HCT116 (cell line): ENCODE results near the gene ACTC1. TPM values are rescaled to one million over a fixed set of nuclear protein-coding genes. Genes with fewer than 3 reads are reported as not detected.

Experiments used
- ATAC-seq: fragments of 200-7000 bp; cut with Tn5 transposase; 2 replicates; pipeline ENCODE4 v1.9.1; 2020; ENCODE audit warnings: mild to moderate bottlenecking, moderate library complexity
- BruUV-seq: library from RNA; stranded (reverse); fragments of 400-500 nt; replicated peaks from 2 replicates; lab custom pipeline; 2021; lab: Mats Ljungman, UMichigan
- CTCF ChIA-PET: fragments of 300-600 bp; sonication (Branson Sonifier 250); formaldehyde crosslinking; loops from one replicate; lab custom pipeline; 2021; ENCODE audit warnings: antibody characterized with exemption; lab: Charles Lee
- POLR2A ChIA-PET: fragments of 300-600, 350-600 bp; sonication (Branson Sonifier 250); formaldehyde crosslinking; loops from one replicate; lab custom pipeline; 2021; ENCODE audit warnings: antibody characterized with exemption; lab: Charles Lee
- RAD21 ChIA-PET, 2 experiments: fragments of 300-600 bp; sonication (Branson Sonifier 250); formaldehyde crosslinking; loops; one replicate each; lab custom pipeline; 2023; ENCODE audit warnings: low total read pairs in 2 of 2; ENCODE audit not compliant: uncharacterized antibody in 2 of 2, unreplicated experiment in 2 of 2, low non-redundant PET in 1 of 2; lab: Charles Lee
- DNase-seq: peaks from one replicate; pipeline ENCODE4 v3.0.0-alpha.2; 2010; ENCODE audit warnings: low read depth, low spot score
- H2AFZ ChIP-seq: fragments of 200-600 bp; shearing (Covaris generic), sonication (generic); 2 replicates; pipeline ENCODE4 v1.6.1; 2017; ENCODE audit warnings: low read depth, mixed run types, mixed read lengths, antibody characterized with exemption, low read length; ENCODE audit not compliant: poor library complexity, severe bottlenecking
- H3K27ac ChIP-seq: 2 replicates; pipeline ENCODE4 v1.5.1; 2012; ENCODE audit warnings: low read depth, low read length
- H3K27me3 ChIP-seq: fragments of 200-600 bp; sonication (generic); 2 replicates; pipeline ENCODE4 v1.6.1; 2016; ENCODE audit warnings: mixed run types, low read length, mixed read lengths; ENCODE audit not compliant: insufficient read depth
- H3K36me3 ChIP-seq, 2 experiments: fragments of 200-500 bp in 1 of 2; fragments of 200-600 bp in 1 of 2; sonication (Bioruptor generic) in 1 of 2; sonication (generic) in 1 of 2; 2 replicates each; pipeline versions ENCODE4 v1.5.1 to v1.6.1; 2014 to 2016; ENCODE audit warnings: low read length in 2 of 2, inconsistent platforms in 1 of 2, mixed read lengths in 1 of 2, mixed run types in 1 of 2; ENCODE audit not compliant: insufficient read depth in 2 of 2, control insufficient read depth in 1 of 2
- H3K4me1 ChIP-seq, 2 experiments: fragments of 200-600 bp in 1 of 2; sonication (generic) in 1 of 2; 2 replicates each; pipeline versions ENCODE4 v1.5.1 to v1.6.1; 2012 to 2017; ENCODE audit warnings: low read length in 2 of 2, inconsistent platforms in 1 of 2, mild to moderate bottlenecking in 1 of 2, mixed read lengths in 1 of 2, mixed run types in 1 of 2, moderate library complexity in 1 of 2; ENCODE audit not compliant: insufficient read depth in 2 of 2, control insufficient read depth in 1 of 2
- H3K4me2 ChIP-seq: fragments of 200-600 bp; sonication (generic); 2 replicates; pipeline ENCODE4 v1.6.1; 2017; ENCODE audit warnings: mixed run types, low read length, mixed read lengths
- H3K4me3 ChIP-seq, 2 experiments: fragments of 200-600 bp in 1 of 2; sonication (generic) in 1 of 2; replicated peaks in 1 of 2; 2 replicates each; pipeline ENCODE4 v1.5.1; 2011 to 2016; ENCODE audit warnings: low read length in 2 of 2, control low read depth in 1 of 2, low read depth in 1 of 2, mild to moderate bottlenecking in 1 of 2, mixed read lengths in 1 of 2, mixed run types in 1 of 2
- H3K79me2 ChIP-seq: fragments of 200-600 bp; sonication (generic); 2 replicates; pipeline ENCODE4 v1.6.1; 2017; ENCODE audit warnings: mild to moderate bottlenecking, mixed run types, low read length, moderate library complexity, mixed read lengths; ENCODE audit not compliant: insufficient read depth
- H3K9ac ChIP-seq: fragments of 200-600 bp; sonication (generic); 2 replicates; pipeline ENCODE4 v1.6.1; 2016; ENCODE audit warnings: low read length, mixed read lengths
- H3K9me2 ChIP-seq: fragments of 200-600 bp; sonication (generic), shearing (Covaris generic); 2 replicates; pipeline ENCODE4 v1.6.1; 2017; ENCODE audit warnings: mixed run types, mild to moderate bottlenecking, moderate library complexity; ENCODE audit not compliant: insufficient read depth
- H3K9me3 ChIP-seq, 2 experiments: fragments of 200-500 bp in 1 of 2; fragments of 200-600 bp in 1 of 2; sonication (Bioruptor generic) in 1 of 2; sonication (generic) in 1 of 2; 2 replicates each; pipeline ENCODE4 v1.6.1; 2014 to 2017; ENCODE audit warnings: low read length in 2 of 2, mixed read lengths in 2 of 2, inconsistent platforms in 1 of 2, low read depth in 1 of 2, mild to moderate bottlenecking in 1 of 2, mixed run types in 1 of 2, moderate library complexity in 1 of 2; ENCODE audit not compliant: control insufficient read depth in 1 of 2, insufficient read depth in 1 of 2
- H4K20me1 ChIP-seq: fragments of 200-600 bp; sonication (generic), shearing (Covaris generic); 2 replicates; pipeline ENCODE4 v1.6.1; 2017; ENCODE audit warnings: mixed run types, mild to moderate bottlenecking, moderate library complexity; ENCODE audit not compliant: insufficient read depth
- CTCF ChIP-seq, 3 experiments: fragments of 200-600 bp in 1 of 3; sonication (generic) in 1 of 3; IDR thresholded peaks in 2 of 3; conservative IDR thresholded peaks in 1 of 3; 2 replicates each; pipeline ENCODE4 v1.5.1; 2012 to 2017; ENCODE audit warnings: low read depth in 2 of 3, low read length in 2 of 3, antibody characterized with exemption in 1 of 3, borderline replicate concordance in 1 of 3, control low read depth in 1 of 3, mild to moderate bottlenecking in 1 of 3, mixed read lengths in 1 of 3, mixed run types in 1 of 3, moderate library complexity in 1 of 3; ENCODE audit not compliant: insufficient read depth in 1 of 3
- EGR1 ChIP-seq: IDR thresholded peaks from 2 replicates; pipeline ENCODE4 v1.6.1; 2012; ENCODE audit warnings: low read depth
- EZH2 ChIP-seq: fragments of 200-600 bp; sonication (generic); IDR thresholded peaks from 2 replicates; pipeline ENCODE4 v1.6.1; 2017; ENCODE audit warnings: antibody characterized with exemption, mixed run types
- FOSL1 ChIP-seq: IDR thresholded peaks from 2 replicates; pipeline ENCODE4 v1.6.1; 2012; ENCODE audit warnings: low read depth
- JUND ChIP-seq: IDR thresholded peaks from 2 replicates; pipeline ENCODE4 v1.6.1; 2012
- RAD21 ChIP-seq: IDR thresholded peaks from 2 replicates; pipeline ENCODE4 v1.6.1; 2012; ENCODE audit warnings: low read depth, mild to moderate bottlenecking
- REST ChIP-seq: IDR thresholded peaks from 2 replicates; pipeline ENCODE4 v1.6.1; 2012; ENCODE audit warnings: low read depth
- SP1 ChIP-seq: IDR thresholded peaks from 2 replicates; pipeline ENCODE4 v1.6.1; 2012; ENCODE audit warnings: low read depth
- SRF ChIP-seq: IDR thresholded peaks from 2 replicates; pipeline ENCODE4 v1.6.1; 2012; ENCODE audit warnings: low read depth
- TCF7L2 ChIP-seq: IDR thresholded peaks from 2 replicates; pipeline ENCODE4 v1.7.0; 2011; ENCODE audit warnings: borderline replicate concordance, inconsistent platforms; ENCODE audit not compliant: insufficient read depth, insufficient read length; ENCODE audit errors: extremely low read depth
- YY1 ChIP-seq: IDR thresholded peaks from 2 replicates; pipeline ENCODE4 v1.6.1; 2011; ENCODE audit warnings: low read length, low read depth, moderate library complexity, mild to moderate bottlenecking; ENCODE audit not compliant: insufficient replicate concordance; ENCODE audit errors: extremely low read depth
- ZFX ChIP-seq: fragments of 450-650 bp; IDR thresholded peaks from 2 replicates; pipeline ENCODE4 v1.6.1; 2017
- ZNF274 ChIP-seq: fragments of 200-500 bp; sonication (Bioruptor generic); IDR thresholded peaks from 2 replicates; pipeline ENCODE4 v1.6.1; 2014; ENCODE audit warnings: mild to moderate bottlenecking, low read depth, low read length, inconsistent platforms
- intact Hi-C: fragments of 100-400 bp; cut with micrococcal nuclease; formaldehyde crosslinking; loops from 2 replicates; pipeline ENCODE4 v1.10.0; 2022
- total RNA-seq: library from RNA; stranded (reverse); gene quantifications from one replicate; pipeline ENCODE4 v1.2.1, GENCODE V29; 2021; ENCODE audit not compliant: unreplicated experiment

ACTC1 gene
- total RNA-seq, 1 experiment from 2014 or later, result not detected

DNA sequence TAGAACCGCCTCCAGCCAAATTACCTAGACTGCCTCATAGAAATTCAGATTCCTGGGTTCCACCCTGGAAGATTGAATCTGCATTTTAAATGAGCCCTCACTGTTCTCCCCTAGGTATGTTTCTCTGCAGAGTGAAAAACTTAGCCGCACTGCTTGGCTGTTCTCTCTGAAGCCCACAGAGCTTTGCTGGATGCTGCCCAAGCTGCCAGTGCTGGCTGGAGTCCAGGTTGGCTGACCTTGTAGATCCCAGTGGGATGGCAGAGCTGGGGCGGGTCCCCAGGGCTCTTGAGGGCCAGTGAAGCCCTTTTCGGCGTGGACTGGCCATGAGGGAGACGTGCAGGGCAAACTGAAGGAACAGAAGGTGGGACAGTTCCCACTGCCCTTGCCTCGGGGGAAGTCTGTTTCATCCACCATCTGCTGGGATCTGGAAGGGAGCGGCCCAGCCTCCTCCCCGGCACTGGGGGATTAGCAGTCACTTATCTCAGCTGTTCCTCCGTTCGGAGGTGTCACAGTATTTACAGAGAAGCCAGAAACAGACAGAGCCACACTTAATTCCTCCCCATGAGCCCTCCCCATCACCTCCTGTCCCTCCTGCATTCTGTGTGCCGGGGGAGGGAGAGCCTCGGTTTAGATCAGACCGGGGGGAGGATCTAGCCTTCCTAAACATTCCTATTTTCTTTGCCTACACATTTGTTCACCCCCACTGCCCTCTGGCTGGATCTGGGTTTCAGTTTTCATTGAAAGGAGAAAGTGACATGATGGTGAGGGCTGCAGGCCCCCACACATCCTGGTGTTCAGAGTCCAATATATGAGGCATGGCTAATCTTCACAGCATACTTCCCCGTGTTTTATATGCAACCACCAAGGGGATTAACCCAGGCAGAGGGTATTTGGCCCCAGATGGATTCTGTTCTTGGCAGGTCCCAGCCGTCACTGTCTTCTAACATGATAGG lies 4.1 kb upstream of the ACTC1 start:
- ChIA-PET CTCF (no interaction called here), RAD21 (no interaction called here), POLR2A (no interaction called here)
- ATAC-seq, result no peak
- no peak for DNase-seq
- no peak overlapping the region for H3K4me2 ChIP-seq
- intact Hi-C loops, result no loop called here
- no peaks in the 10 kb centered on the region for H4K20me1 ChIP-seq
- no peak overlapping the region for H3K4me3 ChIP-seq
- no peaks in the 10 kb centered on the region for H3K9me3 ChIP-seq
- H3K9ac ChIP-seq, result no peak overlapping the region
- H3K4me1 ChIP-seq, result no peaks in the 10 kb centered on the region
- H2AFZ ChIP-seq, result no peak overlapping the region
- no TSS peak for BruUV-seq
- no peaks in the 10 kb centered on the region for H3K9me2 ChIP-seq
- TF ChIP-seq ZNF274 (no peak), REST (no peak), JUND (no peak), SRF (no peak), RAD21 (no peak), FOSL1 (no peak), TCF7L2 (no peak), YY1 (no peak), EZH2 (no peak), ZFX (no peak), CTCF (IDR thresholded peaks at IDR 0.05 in 2 of 3, conservative IDR thresholded peaks at IDR 0.05 in 1 of 3; ENCODE audit: borderline replicate concordance in 1 of 3, insufficient read depth in 1 of 3, low read depth in 2 of 3, low read length in 2 of 3) (no peak), SP1 (no peak), EGR1 (no peak)
- H3K36me3 ChIP-seq, result no peaks in the 10 kb centered on the region
- H3K27ac ChIP-seq, result no peak overlapping the region
- H3K27me3 ChIP-seq, result peaks cover 16% of the 10 kb centered on the region; the same call in 1 of the 2 replicates
- H3K79me2 ChIP-seq, result no peaks in the 10 kb centered on the region
